ENCODE results near the gene PILRA. TPM values are rescaled to one million over a fixed set of nuclear protein-coding genes. Genes with fewer than 3 reads are reported as not detected.
"Not testable (repeated sequence)": the region's sequence is repeated elsewhere in the genome, so short reads cannot be mapped to it uniquely, and the experiment has no call there.

PILRA gene
- total RNA-seq, 1 donor from 2014 or later = 1.6 TPM

GRCh38 chr7:100344560-100345287 is 28.6 kb upstream of the PILRA start:
- Histone ChIP-seq H3K27ac (ENCODE audit: low read depth, low read length) (peak overlapping the region; percentile 79), H3K4me1 (ENCODE audit: control insufficient read depth in 3 of 3, insufficient read depth in 3 of 3, low read length in 3 of 3) (peaks cover 25 to 33% (median 28%) of the 10 kb centered on the region in 3 donors), H3K9ac (ENCODE audit: low read depth in 1 of 3, low read length in 3 of 3) (peak overlapping the region in 2 of 3 donors; percentile 40 to 50), H3K36me3 (ENCODE audit: control insufficient read depth in 3 of 3, insufficient read depth in 3 of 3, low read length in 3 of 3) (peaks cover 26 to 36% (median 26%) of the 10 kb centered on the region in 3 donors)
- not testable (repeated sequence) for H3K4me3 ChIP-seq (ENCODE audit: low read length in 3 of 3); H3K27me3 ChIP-seq (ENCODE audit: control insufficient read depth in 3 of 3, insufficient read depth in 3 of 3, low read length in 3 of 3); H3K9me3 ChIP-seq (ENCODE audit: control insufficient read depth in 3 of 3, low read length in 3 of 3)

GRCh38 chr7:100345288-100345672 is 28.0 kb upstream of the PILRA start:
- not testable (repeated sequence) for H3K9ac ChIP-seq (ENCODE audit: low read depth in 1 of 3, low read length in 3 of 3); H3K9me3 ChIP-seq (ENCODE audit: control insufficient read depth in 3 of 3, low read length in 3 of 3); H3K4me3 ChIP-seq (ENCODE audit: low read length in 3 of 3); H3K27me3 ChIP-seq (ENCODE audit: control insufficient read depth in 3 of 3, insufficient read depth in 3 of 3, low read length in 3 of 3)
- peaks cover 30 to 39% (median 30%) of the 10 kb centered on the region in 3 donors for H3K36me3 ChIP-seq (ENCODE audit: control insufficient read depth in 3 of 3, insufficient read depth in 3 of 3, low read length in 3 of 3)
- H3K27ac ChIP-seq (ENCODE audit: low read depth, low read length) = peak overlapping the region; percentile 79
- peaks cover 25 to 33% (median 28%) of the 10 kb centered on the region in 3 donors for H3K4me1 ChIP-seq (ENCODE audit: control insufficient read depth in 3 of 3, insufficient read depth in 3 of 3, low read length in 3 of 3)

- H3K4me3 ChIP-seq (ENCODE audit: low read length in 3 of 3) = no peak overlapping the region
- peaks cover 25 to 28% (median 27%) of the 10 kb centered on the region in 3 donors for H3K4me1 ChIP-seq (ENCODE audit: control insufficient read depth in 3 of 3, insufficient read depth in 3 of 3, low read length in 3 of 3)
- H3K9ac ChIP-seq (ENCODE audit: low read depth in 1 of 3, low read length in 3 of 3) = no peak overlapping the region
- peak overlapping the region; percentile 29 for H3K27ac ChIP-seq (ENCODE audit: low read depth, low read length)
- H3K9me3 ChIP-seq (ENCODE audit: control insufficient read depth in 3 of 3, low read length in 3 of 3) = no peaks in the 10 kb centered on the region
- peaks cover 40 to 45% (median 43%) of the 10 kb centered on the region in 3 donors for H3K36me3 ChIP-seq (ENCODE audit: control insufficient read depth in 3 of 3, insufficient read depth in 3 of 3, low read length in 3 of 3)
- no peaks in the 10 kb centered on the region for H3K27me3 ChIP-seq (ENCODE audit: control insufficient read depth in 3 of 3, insufficient read depth in 3 of 3, low read length in 3 of 3)
Measured at GRCh38 chr7:100346921-100347320, 26.4 kb upstream of the PILRA start.

DNA sequence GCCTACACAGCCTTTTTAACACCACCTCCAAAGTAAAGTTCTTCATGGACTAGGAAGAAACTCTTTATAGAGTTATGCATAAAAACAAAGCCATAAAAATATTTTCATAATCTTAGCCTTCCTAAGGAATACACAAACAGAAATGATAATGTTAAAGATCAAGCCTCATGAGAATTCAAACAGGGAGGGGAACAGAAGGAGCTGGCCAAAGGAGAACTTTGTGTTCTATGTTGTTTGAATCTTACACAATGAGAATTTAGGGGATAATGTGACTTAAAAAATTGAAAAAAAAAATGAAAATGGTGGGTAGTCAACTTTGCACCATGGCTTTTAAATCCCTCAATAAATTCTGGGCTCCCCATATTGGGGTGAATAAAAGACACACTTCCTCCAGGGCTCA is 24.5 kb upstream of the PILRA start:
- Histone ChIP-seq H3K4me1 (ENCODE audit: control insufficient read depth in 3 of 3, insufficient read depth in 3 of 3, low read length in 3 of 3) (peaks cover 17% of the 10 kb centered on the region in 3 donors), H3K9me3 (ENCODE audit: control insufficient read depth in 3 of 3, low read length in 3 of 3) (no peaks in the 10 kb centered on the region), H3K4me3 (ENCODE audit: low read length in 3 of 3) (no peak overlapping the region), H3K36me3 (ENCODE audit: control insufficient read depth in 3 of 3, insufficient read depth in 3 of 3, low read length in 3 of 3) (peaks cover 52 to 58% (median 53%) of the 10 kb centered on the region in 3 donors), H3K9ac (ENCODE audit: low read depth in 1 of 3, low read length in 3 of 3) (no peak overlapping the region), H3K27me3 (ENCODE audit: control insufficient read depth in 3 of 3, insufficient read depth in 3 of 3, low read length in 3 of 3) (no peaks in the 10 kb centered on the region), H3K27ac (ENCODE audit: low read depth, low read length) (no peak overlapping the region)

DNA sequence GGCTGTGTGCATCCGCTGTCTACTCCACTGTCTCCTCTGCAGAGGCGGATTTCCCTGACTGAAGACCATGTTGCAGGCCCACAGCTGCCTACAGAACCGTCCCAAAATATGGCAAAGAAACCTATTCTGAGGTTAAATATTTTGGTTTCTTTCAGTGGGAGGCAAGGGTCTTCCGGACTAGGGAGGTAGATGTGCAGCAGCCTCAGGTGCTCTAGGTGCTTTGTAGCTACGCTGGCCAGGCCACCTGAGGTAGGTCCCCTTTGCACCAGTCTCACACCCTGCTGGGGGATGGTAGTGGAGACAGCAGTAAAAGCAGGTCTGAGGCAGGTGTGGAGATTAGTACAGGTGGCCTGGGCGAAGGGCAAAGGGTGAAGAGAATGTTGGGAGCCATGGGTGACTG is 23.5 kb upstream of the PILRA start:
- Histone ChIP-seq H3K27me3 (ENCODE audit: control insufficient read depth in 3 of 3, insufficient read depth in 3 of 3, low read length in 3 of 3) (no peaks in the 10 kb centered on the region), H3K4me1 (ENCODE audit: control insufficient read depth in 3 of 3, insufficient read depth in 3 of 3, low read length in 3 of 3) (peaks cover 9 to 13% (median 9%) of the 10 kb centered on the region in 3 donors), H3K27ac (ENCODE audit: low read depth, low read length) (no peak overlapping the region), H3K9me3 (ENCODE audit: control insufficient read depth in 3 of 3, low read length in 3 of 3) (no peaks in the 10 kb centered on the region), H3K9ac (ENCODE audit: low read depth in 1 of 3, low read length in 3 of 3) (no peak overlapping the region), H3K4me3 (ENCODE audit: low read length in 3 of 3) (no peak overlapping the region), H3K36me3 (ENCODE audit: control insufficient read depth in 3 of 3, insufficient read depth in 3 of 3, low read length in 3 of 3) (peaks cover 60 to 67% (median 60%) of the 10 kb centered on the region in 3 donors)

DNA sequence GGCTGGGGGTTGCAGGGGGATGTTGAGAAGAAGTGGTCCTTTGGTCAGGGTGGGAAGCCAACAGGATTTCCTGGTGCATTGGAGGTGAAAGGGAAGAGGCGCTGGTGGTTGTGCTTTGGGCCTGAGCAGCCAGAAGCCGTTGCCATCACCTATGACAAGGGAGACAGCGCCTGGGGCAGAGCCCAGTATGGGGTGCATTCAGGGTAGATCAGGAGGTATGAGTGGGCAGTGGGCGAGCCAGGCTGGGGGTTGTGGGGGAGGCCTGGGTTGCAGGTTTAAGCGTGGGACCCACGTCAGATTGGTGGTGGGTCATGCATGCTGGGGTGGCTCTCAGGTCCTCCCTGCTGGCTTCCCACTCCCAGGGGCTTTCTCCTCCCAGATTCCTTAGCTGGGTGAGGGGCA is 21.6 kb upstream of the PILRA start:
- Histone ChIP-seq H3K36me3 (ENCODE audit: control insufficient read depth in 3 of 3, insufficient read depth in 3 of 3, low read length in 3 of 3) (peaks cover 70 to 82% (median 70%) of the 10 kb centered on the region in 3 donors), H3K4me1 (ENCODE audit: control insufficient read depth in 3 of 3, insufficient read depth in 3 of 3, low read length in 3 of 3) (peaks cover 5 to 6% (median 6%) of the 10 kb centered on the region in 3 donors), H3K9ac (ENCODE audit: low read depth in 1 of 3, low read length in 3 of 3) (no peak overlapping the region), H3K27ac (ENCODE audit: low read depth, low read length) (no peak overlapping the region), H3K4me3 (ENCODE audit: low read length in 3 of 3) (no peak overlapping the region), H3K9me3 (ENCODE audit: control insufficient read depth in 3 of 3, low read length in 3 of 3) (no peaks in the 10 kb centered on the region), H3K27me3 (ENCODE audit: control insufficient read depth in 3 of 3, insufficient read depth in 3 of 3, low read length in 3 of 3) (no peaks in the 10 kb centered on the region)

DNA sequence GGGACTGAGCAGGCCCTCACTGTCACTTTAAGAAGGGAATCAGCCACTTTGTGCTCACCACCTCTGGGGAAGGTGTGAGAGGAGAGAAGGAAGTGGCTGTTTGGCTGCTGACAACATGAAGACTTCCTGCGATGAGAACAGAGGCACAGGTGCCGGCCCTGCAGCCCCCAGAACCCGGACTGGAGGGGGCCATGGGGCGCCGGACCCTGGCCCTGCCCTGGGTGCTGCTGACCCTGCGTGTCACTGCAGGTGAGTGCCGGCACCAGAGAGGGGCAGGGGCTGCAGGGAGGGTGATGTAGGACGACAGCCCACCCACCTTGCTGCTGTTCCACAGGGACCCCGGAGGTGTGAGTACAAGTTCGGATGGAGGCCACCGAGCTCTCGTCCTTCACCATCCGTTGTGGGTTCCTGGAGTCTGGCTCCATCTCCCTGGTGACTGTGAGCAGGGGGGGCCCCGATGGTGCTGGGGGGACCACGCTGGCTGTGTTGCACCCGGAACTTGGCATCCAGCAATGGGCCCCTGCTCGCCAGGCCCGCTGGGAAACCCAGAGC is 21.0 kb upstream of the PILRA start:
- not testable (repeated sequence) for H3K27ac ChIP-seq (ENCODE audit: low read depth, low read length)
- H3K36me3 ChIP-seq (ENCODE audit: control insufficient read depth in 3 of 3, insufficient read depth in 3 of 3, low read length in 3 of 3) = peaks cover 72 to 82% (median 72%) of the 10 kb centered on the region in 3 donors

DNA sequence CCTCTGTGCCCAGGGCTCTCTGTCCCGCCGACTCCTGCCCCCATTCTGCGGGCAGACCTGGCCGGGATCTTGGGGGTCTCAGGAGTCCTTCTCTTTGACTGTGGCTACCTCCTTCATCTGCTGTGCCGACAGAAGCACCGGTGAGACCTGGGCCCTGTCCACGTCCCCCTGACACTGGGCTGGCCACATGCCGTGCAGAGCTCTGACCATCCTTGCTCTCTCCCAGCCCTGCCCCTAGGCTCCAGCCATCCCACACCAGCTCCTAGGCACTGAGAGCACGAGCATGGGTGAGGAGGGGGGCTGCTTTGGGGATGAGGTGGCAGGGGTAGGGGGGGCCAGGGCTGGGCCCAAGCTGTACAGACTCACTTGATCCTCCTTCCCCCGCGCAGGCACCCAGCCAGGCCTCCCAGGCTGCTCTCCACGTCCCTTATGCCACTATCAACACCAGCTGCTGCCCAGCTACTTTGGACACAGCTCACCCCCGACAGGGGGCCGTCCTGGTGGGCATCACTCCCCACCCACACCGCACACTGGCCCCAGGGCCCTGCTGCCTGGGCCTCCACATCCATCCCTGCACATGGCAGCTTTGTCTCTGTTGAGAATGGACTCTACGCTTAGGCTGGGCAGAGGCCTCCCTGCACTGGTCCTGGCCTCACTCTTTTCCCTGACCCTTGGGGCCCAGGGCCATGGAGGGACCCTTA is 20.2 kb upstream of the PILRA start:
- H3K4me1 ChIP-seq (ENCODE audit: control insufficient read depth in 3 of 3, insufficient read depth in 3 of 3, low read length in 3 of 3) = no peaks in the 10 kb centered on the region

More for the DNA sequence above, 21.0 kb upstream of the PILRA start:
- H3K27me3 ChIP-seq (ENCODE audit: control insufficient read depth in 3 of 3, insufficient read depth in 3 of 3, low read length in 3 of 3); H3K4me3 ChIP-seq (ENCODE audit: low read length in 3 of 3); H3K9ac ChIP-seq (ENCODE audit: low read depth in 1 of 3, low read length in 3 of 3); H3K4me1 ChIP-seq (ENCODE audit: control insufficient read depth in 3 of 3, insufficient read depth in 3 of 3, low read length in 3 of 3); H3K9me3 ChIP-seq (ENCODE audit: control insufficient read depth in 3 of 3, low read length in 3 of 3): not testable (repeated sequence)

GRCh38 chr7:100353685-100354330 is 19.5 kb upstream of the PILRA start:
- H3K4me3 ChIP-seq (ENCODE audit: low read length in 3 of 3) = no peak overlapping the region
- no peaks in the 10 kb centered on the region for H3K4me1 ChIP-seq (ENCODE audit: control insufficient read depth in 3 of 3, insufficient read depth in 3 of 3, low read length in 3 of 3)
- H3K27ac ChIP-seq (ENCODE audit: low read depth, low read length) = no peak overlapping the region
- H3K36me3 ChIP-seq (ENCODE audit: control insufficient read depth in 3 of 3, insufficient read depth in 3 of 3, low read length in 3 of 3) = peaks cover 74 to 81% (median 76%) of the 10 kb centered on the region in 3 donors
- no peaks in the 10 kb centered on the region for H3K9me3 ChIP-seq (ENCODE audit: control insufficient read depth in 3 of 3, low read length in 3 of 3)
- H3K9ac ChIP-seq (ENCODE audit: low read depth in 1 of 3, low read length in 3 of 3) = peak overlapping the region in 1 of 3 donors; percentile 25
- no peaks in the 10 kb centered on the region for H3K27me3 ChIP-seq (ENCODE audit: control insufficient read depth in 3 of 3, insufficient read depth in 3 of 3, low read length in 3 of 3)

More for the DNA sequence above, 20.2 kb upstream of the PILRA start:
- Histone ChIP-seq H3K9me3 (ENCODE audit: control insufficient read depth in 3 of 3, low read length in 3 of 3) (no peaks in the 10 kb centered on the region), H3K4me3 (ENCODE audit: low read length in 3 of 3) (no peak overlapping the region), H3K9ac (ENCODE audit: low read depth in 1 of 3, low read length in 3 of 3) (no peak overlapping the region), H3K27ac (ENCODE audit: low read depth, low read length) (no peak overlapping the region), H3K36me3 (ENCODE audit: control insufficient read depth in 3 of 3, insufficient read depth in 3 of 3, low read length in 3 of 3) (peaks cover 68 to 77% (median 72%) of the 10 kb centered on the region in 3 donors), H3K27me3 (ENCODE audit: control insufficient read depth in 3 of 3, insufficient read depth in 3 of 3, low read length in 3 of 3) (no peaks in the 10 kb centered on the region)
